Muscle layer of duodenum (tissue), 2 donors: ENCODE measurements around the gene GALNT8.
"Not testable (repeated sequence)": the region's sequence is repeated elsewhere in the genome, so short reads cannot be mapped to it uniquely, and the experiment has no call there.

Experiments
- H3K27ac ChIP-seq: one replicate; pipeline ENCODE4 v1.7.0; 2013; ENCODE audit warnings: mild to moderate bottlenecking, low read length
- H3K27me3 ChIP-seq: one replicate; pipeline ENCODE4 v1.7.0; 2013; ENCODE audit warnings: low read depth, mild to moderate bottlenecking, control low read depth, low read length
- H3K36me3 ChIP-seq, 2 donors: one replicate each; pipeline ENCODE4 v1.7.0; 2013; ENCODE audit warnings: low read length in 2 of 2, control low read depth in 1 of 2, mild to moderate bottlenecking in 1 of 2; ENCODE audit not compliant: insufficient read depth in 2 of 2, control insufficient read depth in 1 of 2
- H3K4me1 ChIP-seq, 2 donors: one replicate each; pipeline ENCODE4 v1.7.0; 2013; ENCODE audit warnings: low read length in 2 of 2, mild to moderate bottlenecking in 2 of 2, control low read depth in 1 of 2, moderate library complexity in 1 of 2; ENCODE audit not compliant: insufficient read depth in 2 of 2, control insufficient read depth in 1 of 2
- H3K4me3 ChIP-seq, 2 donors: one replicate each; pipeline ENCODE4 v1.7.0; 2013; ENCODE audit warnings: low read length in 2 of 2, low read depth in 1 of 2, mild to moderate bottlenecking in 1 of 2
- H3K9me3 ChIP-seq, 2 donors: one replicate each; pipeline ENCODE4 v1.7.0; 2013; ENCODE audit warnings: low read length in 2 of 2, control low read depth in 1 of 2, mild to moderate bottlenecking in 1 of 2; ENCODE audit not compliant: control insufficient read depth in 1 of 2
- donor health status: healthy.

The GALNT8 gene

GRCh38 chr12:4744709-4745108, 24.5 kb downstream of the GALNT8 start:
- no peak overlapping the region for H3K4me3 ChIP-seq
- no peak overlapping the region for H3K27ac ChIP-seq
- no peaks in the 10 kb centered on the region for H3K27me3 ChIP-seq
- no peaks in the 10 kb centered on the region for H3K4me1 ChIP-seq
- no peaks in the 10 kb centered on the region for H3K36me3 ChIP-seq
- H3K9me3 ChIP-seq, result no peaks in the 10 kb centered on the region

GRCh38 chr12:4745249-4745648, 25.0 kb downstream of the GALNT8 start:
- no peaks in the 10 kb centered on the region for H3K9me3 ChIP-seq
- H3K36me3 ChIP-seq, result no peaks in the 10 kb centered on the region
- H3K4me1 ChIP-seq, result no peaks in the 10 kb centered on the region
- H3K4me3 ChIP-seq, result no peak overlapping the region
- H3K27ac ChIP-seq, result no peak overlapping the region
- H3K27me3 ChIP-seq, result no peaks in the 10 kb centered on the region

- H3K27me3 ChIP-seq, H3K9me3 ChIP-seq, H3K27ac ChIP-seq, H3K4me1 ChIP-seq, H3K4me3 ChIP-seq, H3K36me3 ChIP-seq: not testable (repeated sequence)
Observed at GRCh38 chr12:4751654-4752053, 31.5 kb downstream of the GALNT8 start.

- H3K27me3 ChIP-seq, result no peaks in the 10 kb centered on the region
- no peaks in the 10 kb centered on the region for H3K36me3 ChIP-seq
- no peak overlapping the region for H3K4me3 ChIP-seq
- H3K9me3 ChIP-seq, result no peaks in the 10 kb centered on the region
- no peak overlapping the region for H3K27ac ChIP-seq
- H3K4me1 ChIP-seq, result no peaks in the 10 kb centered on the region
Observed at GRCh38 chr12:4762773-4763172, 42.6 kb downstream of the GALNT8 start.

- no peaks in the 10 kb centered on the region for H3K36me3 ChIP-seq
- H3K4me3 ChIP-seq, result no peak overlapping the region
- no peaks in the 10 kb centered on the region for H3K9me3 ChIP-seq
- no peak overlapping the region for H3K27ac ChIP-seq
- no peaks in the 10 kb centered on the region for H3K27me3 ChIP-seq
- no peaks in the 10 kb centered on the region for H3K4me1 ChIP-seq
Observed at GRCh38 chr12:4763549-4763948, 43.3 kb downstream of the GALNT8 start.

- no peaks in the 10 kb centered on the region for H3K27me3 ChIP-seq
- H3K4me1 ChIP-seq, result no peaks in the 10 kb centered on the region
- H3K4me3 ChIP-seq, result no peak overlapping the region
- no peaks in the 10 kb centered on the region for H3K9me3 ChIP-seq
- no peaks in the 10 kb centered on the region for H3K36me3 ChIP-seq
- no peak overlapping the region for H3K27ac ChIP-seq
Observed at GRCh38 chr12:4766445-4766844, 46.2 kb downstream of the GALNT8 start.

- no peaks in the 10 kb centered on the region for H3K27me3 ChIP-seq
- no peak overlapping the region for H3K27ac ChIP-seq
- H3K4me3 ChIP-seq, result no peak overlapping the region
- H3K9me3 ChIP-seq, result no peaks in the 10 kb centered on the region
- H3K4me1 ChIP-seq, result no peaks in the 10 kb centered on the region
- no peaks in the 10 kb centered on the region for H3K36me3 ChIP-seq
Observed at GRCh38 chr12:4767186-4767585, 47.0 kb downstream of the GALNT8 start.

- no peak overlapping the region for H3K27ac ChIP-seq
- no peaks in the 10 kb centered on the region for H3K4me1 ChIP-seq
- no peaks in the 10 kb centered on the region for H3K27me3 ChIP-seq
- no peaks in the 10 kb centered on the region for H3K36me3 ChIP-seq
- no peaks in the 10 kb centered on the region for H3K9me3 ChIP-seq
- H3K4me3 ChIP-seq, result no peak overlapping the region
Observed at GRCh38 chr12:4768341-4768740, 48.1 kb downstream of the GALNT8 start.

- Histone ChIP-seq H3K9me3 (no peaks in the 10 kb centered on the region), H3K27me3 (no peaks in the 10 kb centered on the region), H3K27ac (no peak overlapping the region), H3K36me3 (no peaks in the 10 kb centered on the region), H3K4me3 (no peak overlapping the region), H3K4me1 (no peaks in the 10 kb centered on the region)
Observed at GRCh38 chr12:4769073-4769472, 48.9 kb downstream of the GALNT8 start.

GRCh38 chr12:4771172-4771959, 51.2 kb downstream of the GALNT8 start:
- no peaks in the 10 kb centered on the region for H3K4me1 ChIP-seq
- H3K36me3 ChIP-seq, result no peaks in the 10 kb centered on the region
- H3K27me3 ChIP-seq, result no peaks in the 10 kb centered on the region
- no peak overlapping the region for H3K27ac ChIP-seq
- H3K4me3 ChIP-seq, result no peak overlapping the region
- no peaks in the 10 kb centered on the region for H3K9me3 ChIP-seq

- Histone ChIP-seq H3K27me3 (no peaks in the 10 kb centered on the region), H3K9me3 (no peaks in the 10 kb centered on the region), H3K4me3 (no peak overlapping the region), H3K27ac (no peak overlapping the region), H3K4me1 (no peaks in the 10 kb centered on the region), H3K36me3 (no peaks in the 10 kb centered on the region)
Observed at GRCh38 chr12:4771960-4772566, 51.9 kb downstream of the GALNT8 start.

GRCh38 chr12:4775936-4776335, 55.7 kb downstream of the GALNT8 start:
- H3K4me1 ChIP-seq, result no peaks in the 10 kb centered on the region
- H3K27ac ChIP-seq, result no peak overlapping the region
- no peaks in the 10 kb centered on the region for H3K27me3 ChIP-seq

More at GRCh38 chr12:4775936-4776335, 55.7 kb downstream of the GALNT8 start:
- H3K36me3 ChIP-seq, result no peaks in the 10 kb centered on the region
- H3K4me3 ChIP-seq, result no peak overlapping the region
- H3K9me3 ChIP-seq, result no peaks in the 10 kb centered on the region
